K562 (cell line): ENCODE results near the gene S100P. TPM values are rescaled to one million over a fixed set of nuclear protein-coding genes. Genes with fewer than 3 reads are reported as not detected.

Experiments used
- ARNT ChIP-seq, 2 experiments: fragments of 450-650 bp; IDR thresholded peaks; 2 replicates each; pipeline ENCODE4 v1.6.1; 2016; ENCODE audit warnings: mild to moderate bottlenecking in 1 of 2
- FOXJ2 ChIP-seq: fragments of 200-800 bp; sonication (Bioruptor generic); IDR thresholded peaks from 2 replicates; pipeline ENCODE4 v1.6.1; 2016; ENCODE audit warnings: missing genetic modification characterization, missing compliant biosample characterization
- GTF2A2 ChIP-seq: IDR thresholded peaks from 2 replicates; pipeline ENCODE4 v1.6.1; 2016; ENCODE audit warnings: mild to moderate bottlenecking, missing genetic modification characterization, missing compliant biosample characterization
- JUND ChIP-seq, 2 experiments: IDR thresholded peaks; 2 replicates in 1 of 2; 3 replicates in 1 of 2; pipeline ENCODE4 v1.6.1; 2011; ENCODE audit warnings: borderline replicate concordance in 2 of 2, low read depth in 2 of 2, low read length in 2 of 2, improper control_type of control experiment in 1 of 2, missing biosample characterization in 1 of 2, missing genetic modification characterization in 1 of 2, missing genetic modification reagents in 1 of 2
- THRAP3 ChIP-seq: fragments of 450-650 bp; IDR thresholded peaks from 2 replicates; pipeline ENCODE4 v1.6.1; 2016; ENCODE audit warnings: mild to moderate bottlenecking, inconsistent platforms, borderline replicate concordance
- ZBTB40 ChIP-seq, 2 experiments: fragments of 450-650 bp in 1 of 2; sonication (generic) in 1 of 2; formaldehyde crosslinking in 1 of 2; IDR thresholded peaks; 2 replicates each; pipeline versions ENCODE4 v1.7.1 to v1.9.0; 2016 to 2022; ENCODE audit warnings: inconsistent platforms in 1 of 2, mild to moderate bottlenecking in 1 of 2, missing genetic modification reagents in 1 of 2
- ZNF407 ChIP-seq: fragments of 450-650 bp; IDR thresholded peaks from 2 replicates; pipeline ENCODE4 v1.6.1; 2016; ENCODE audit warnings: low read depth
- ZNF589 ChIP-seq: fragments of 200-800 bp; sonication (Bioruptor generic); IDR thresholded peaks from 2 replicates; pipeline ENCODE4 v1.6.1; 2016; ENCODE audit warnings: low read depth, missing genetic modification characterization, missing compliant biosample characterization
- polyA plus RNA-seq, 8 experiments: library from polyadenylated mRNA; depleted of rRNA in 4 of 8; stranded (reverse) in 5 of 8; unstranded in 3 of 8; fragments of >200 nt; fragmentation: Nextera tagmentation in 2 of 8; fragmentation: Illumina TruSeq in 1 of 8; extraction: Ambion mirVana in 2 of 8; extraction: Trizol in 1 of 8; gene quantifications; 2 replicates each; pipeline versions ENCODE4 v1.2.1 to v1.2.3, GENCODE V29; 2011 to 2014; ENCODE audit warnings: inconsistent platforms in 1 of 8, missing spikeins in 1 of 8
- total RNA-seq, 7 experiments: library from RNA; depleted of rRNA in 6 of 7; stranded (reverse); fragments of >200 nt in 6 of 7; fragmentation: Illumina TruSeq in 2 of 7; extraction: Trizol in 2 of 7; gene quantifications; 2 replicates each; pipeline versions ENCODE4 v1.2.1 to v1.2.3, GENCODE V29; 2011 to 2021; ENCODE audit warnings: low replicate concordance in 1 of 7

The S100P gene
- total and polyA plus RNA-seq, 9 of the 15 experiments (the other 6 are each of a cell fraction or from before 2014, with no cell fraction given), result 4.1 to 23.8 (median 7.5) TPM

- TF ChIP-seq ZNF407, result no peak
- peak; percentile 37; the same call in 1 of the 2 replicates for TF ChIP-seq JUND (IDR thresholded peaks at IDR 0.05; ENCODE audit: borderline replicate concordance, low read depth, low read length)
- peak; percentile 8; the same call in 1 of the 3 replicates for TF ChIP-seq JUND (tag; IDR thresholded peaks at IDR 0.05; ENCODE audit: borderline replicate concordance, low read depth, low read length)
- TF ChIP-seq FOXJ2 (tag), result no peak
- TF ChIP-seq GTF2A2, result no peak
- TF ChIP-seq THRAP3, result peak; percentile 99
- peak in 1 of 2 experiments; percentile 94; a peak in 3 of 4 replicates for TF ChIP-seq ARNT (IDR thresholded peaks at IDR 0.05)
- peak; percentile 85 for TF ChIP-seq ZNF589 (CRISPR knock-in tag)
- TF ChIP-seq ZBTB40 (IDR thresholded peaks at IDR 0.05), result peak; percentile 49; the same call in 1 of the 2 replicates
- no peak for TF ChIP-seq ZBTB40 (CRISPR knock-in tag; IDR thresholded peaks at IDR 0.05)
Measured at GRCh38 chr4:6673660-6674499, 19.8 kb upstream of the S100P start (continued).
